GM12875 (cell line): Measurements from ENCODE around the gene ULK2.

Experiments
- H3K4me3 ChIP-seq: one replicate; pipeline ENCODE4 v1.5.1; 2011; ENCODE audit warnings: low read depth, low read length, control low read depth
- CTCF ChIP-seq: IDR thresholded peaks from 2 replicates; pipeline ENCODE4 v1.5.1; 2011; ENCODE audit warnings: low read depth, mild to moderate bottlenecking, control low read depth, inconsistent platforms, low read length, moderate library complexity, borderline replicate concordance; ENCODE audit not compliant: insufficient read depth

The ULK2 gene

GRCh38 chr17:19880393-19880792 lies 12.7 kb upstream of the ULK2 start:
- no peak overlapping the region for H3K4me3 ChIP-seq
- no peak for TF ChIP-seq CTCF

GRCh38 chr17:19877364-19877945 lies 9.7 kb upstream of the ULK2 start:
- H3K4me3 ChIP-seq: no peak overlapping the region
- no peak for TF ChIP-seq CTCF

- no peak overlapping the region for H3K4me3 ChIP-seq
- TF ChIP-seq CTCF: no peak
Observed at GRCh38 chr17:19876529-19877161, 8.9 kb upstream of the ULK2 start.

GRCh38 chr17:19874256-19874655 lies 6.5 kb upstream of the ULK2 start:
- no peak overlapping the region for H3K4me3 ChIP-seq
- no peak for TF ChIP-seq CTCF

GRCh38 chr17:19873346-19873745 lies 5.6 kb upstream of the ULK2 start:
- no peak for TF ChIP-seq CTCF
- H3K4me3 ChIP-seq: no peak overlapping the region

GRCh38 chr17:19868079-19868395 lies 301 bp upstream of the ULK2 start:
- TF ChIP-seq CTCF: no peak
- peak overlapping the region; percentile 73 for H3K4me3 ChIP-seq

- H3K4me3 ChIP-seq: peak overlapping the region; percentile 73
- TF ChIP-seq CTCF: peak; percentile 38; the same call in 1 of the 2 replicates
Observed at GRCh38 chr17:19867079-19867328, 732 bp downstream of the ULK2 start.
